GM19025 (cell line): ENCODE results near the gene NDUFA12.

Experiments
- ATAC-seq: cut with Tn5 transposase; IDR thresholded peaks from one replicate; pipeline ENCODE4 v1.9.1; 2021; ENCODE audit warnings: mild to moderate bottlenecking, low read depth, moderate library complexity; ENCODE audit not compliant: unreplicated experiment

Gene NDUFA12

GRCh38 chr12:94983321-94983720 is 20.2 kb downstream of the NDUFA12 start:
- ATAC-seq = no peak

- ATAC-seq = no peak
Measured at GRCh38 chr12:94982456-94982855, 21.0 kb downstream of the NDUFA12 start.

- no peak for ATAC-seq
Measured at GRCh38 chr12:94980577-94980976, 22.9 kb downstream of the NDUFA12 start.

GRCh38 chr12:94979941-94980340 is 23.6 kb downstream of the NDUFA12 start:
- no peak for ATAC-seq

GRCh38 chr12:94977766-94978468 is 25.6 kb downstream of the NDUFA12 start:
- ATAC-seq = no peak

GRCh38 chr12:94973221-94973620 is 30.3 kb downstream of the NDUFA12 start:
- ATAC-seq = no peak

GRCh38 chr12:94972795-94973194 is 30.7 kb downstream of the NDUFA12 start:
- ATAC-seq = no peak

GRCh38 chr12:94971923-94972322 is 31.6 kb downstream of the NDUFA12 start:
- no peak for ATAC-seq

- no peak for ATAC-seq
Measured at GRCh38 chr12:94970560-94970959, 32.9 kb downstream of the NDUFA12 start.

GRCh38 chr12:94969424-94969823 is 34.1 kb downstream of the NDUFA12 start:
- ATAC-seq = no peak

- ATAC-seq = no peak
Measured at GRCh38 chr12:94965982-94966630, 37.4 kb downstream of the NDUFA12 start.

- no peak for ATAC-seq
Measured at GRCh38 chr12:94963649-94964048, 39.8 kb downstream of the NDUFA12 start.

GRCh38 chr12:94962670-94963069 is 40.8 kb downstream of the NDUFA12 start:
- no peak for ATAC-seq

GRCh38 chr12:94961911-94962310 is 41.6 kb downstream of the NDUFA12 start:
- no peak for ATAC-seq

- ATAC-seq = no peak
Measured at GRCh38 chr12:94961256-94961824, 42.2 kb downstream of the NDUFA12 start.

GRCh38 chr12:94957006-94957405 is 46.5 kb downstream of the NDUFA12 start:
- ATAC-seq = no peak

- ATAC-seq = no peak
Measured at GRCh38 chr12:94954948-94955592, 48.4 kb downstream of the NDUFA12 start.

GRCh38 chr12:94954029-94954685 is 49.3 kb downstream of the NDUFA12 start:
- no peak for ATAC-seq

GRCh38 chr12:94952325-94952724 is 51.2 kb downstream of the NDUFA12 start:
- no peak for ATAC-seq

GRCh38 chr12:94951071-94951934 is 52.2 kb downstream of the NDUFA12 start:
- ATAC-seq = no peak
